HG03159 (cell line): ENCODE measurements around the gene FCRLA.
"Not testable (repeated sequence)": the region's sequence is repeated elsewhere in the genome, so short reads cannot be mapped to it uniquely, and the experiment has no call there.

Experiments used
- ATAC-seq: cut with Tn5 transposase; IDR thresholded peaks from one replicate; pipeline ENCODE4 v1.9.1; 2021; ENCODE audit warnings: mild to moderate bottlenecking, moderate library complexity; ENCODE audit not compliant: unreplicated experiment

The FCRLA gene, protein sequence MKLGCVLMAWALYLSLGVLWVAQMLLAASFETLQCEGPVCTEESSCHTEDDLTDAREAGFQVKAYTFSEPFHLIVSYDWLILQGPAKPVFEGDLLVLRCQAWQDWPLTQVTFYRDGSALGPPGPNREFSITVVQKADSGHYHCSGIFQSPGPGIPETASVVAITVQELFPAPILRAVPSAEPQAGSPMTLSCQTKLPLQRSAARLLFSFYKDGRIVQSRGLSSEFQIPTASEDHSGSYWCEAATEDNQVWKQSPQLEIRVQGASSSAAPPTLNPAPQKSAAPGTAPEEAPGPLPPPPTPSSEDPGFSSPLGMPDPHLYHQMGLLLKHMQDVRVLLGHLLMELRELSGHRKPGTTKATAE

GRCh38 chr1:161706482-161707347, at the start of gene FCRLA:
TSS of gene FCRLA (plus strand) at chr1:161707229. CDS start at chr1:161707265, 36 bp downstream.
- ATAC-seq: peak; percentile 66

DNA sequence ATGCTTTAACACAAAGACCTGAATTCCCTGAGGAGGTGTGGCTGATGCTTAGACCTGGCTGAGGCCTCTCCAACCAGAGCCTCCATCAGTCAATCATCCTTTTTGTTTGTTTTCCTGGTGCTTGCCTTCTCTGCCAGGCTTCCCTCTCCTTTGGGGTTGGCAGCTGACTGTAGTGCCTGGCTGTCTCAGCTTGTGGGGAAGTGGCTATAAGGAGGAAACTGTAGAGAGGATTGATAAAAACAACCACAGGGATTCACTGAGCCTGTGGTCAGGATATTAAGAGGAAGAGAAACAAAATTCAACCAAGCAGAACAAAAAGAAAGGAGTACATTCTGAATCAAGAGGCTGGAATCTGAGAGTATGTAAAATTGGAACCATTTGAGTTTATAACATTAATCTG, 48.5 kb upstream of the FCRLA start:
- ATAC-seq: not testable (repeated sequence)

GRCh38 chr1:161661660-161662311, 45.2 kb upstream of the FCRLA start:
- ATAC-seq: not testable (repeated sequence)

GRCh38 chr1:161662684-161663339, 44.2 kb upstream of the FCRLA start, which contains the start of gene FCGR2B:
TSS of gene FCGR2B (plus strand) at chr1:161663143. CDS start at chr1:161663242, 99 bp downstream.
- peak; percentile 57 for ATAC-seq

DNA sequence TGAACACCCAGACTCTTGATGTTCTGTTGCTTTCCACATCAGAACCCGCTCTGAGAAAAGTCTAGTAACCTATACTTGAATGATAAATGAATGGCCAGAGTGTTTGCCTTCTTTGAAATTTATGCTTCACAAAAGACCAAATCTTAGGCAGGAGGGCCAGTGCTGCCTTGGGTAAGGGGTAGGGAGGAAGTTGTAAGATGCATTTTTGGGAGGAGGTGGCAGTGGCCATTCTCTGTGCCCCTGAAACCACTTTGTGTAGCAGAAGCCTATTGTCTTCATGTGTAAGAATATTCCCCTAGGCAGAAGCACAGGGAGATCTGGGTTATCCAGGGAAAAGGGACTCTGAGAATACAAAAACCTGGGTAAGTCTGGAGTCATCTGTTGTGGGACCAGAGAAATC, 43.5 kb upstream of the FCRLA start:
- peak; percentile 18 for ATAC-seq

DNA sequence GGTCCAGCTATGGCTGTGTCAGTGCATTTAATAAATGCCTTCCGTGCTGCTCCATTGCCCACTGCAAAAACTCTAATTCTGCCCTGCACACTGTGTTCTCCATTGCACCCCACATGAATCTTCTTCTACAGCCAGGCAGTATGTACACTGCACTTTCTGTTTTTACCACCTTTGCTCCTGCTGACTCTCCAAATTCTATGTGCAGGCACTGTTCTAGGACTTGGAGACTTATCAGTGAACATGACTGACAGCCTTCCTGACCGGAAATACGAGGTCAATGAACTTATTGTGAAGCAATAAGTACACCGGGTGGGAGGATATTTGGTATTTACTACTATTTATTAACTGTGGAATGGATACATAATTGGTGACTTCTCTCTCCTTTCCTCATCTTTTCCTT, 42.3 kb upstream of the FCRLA start:
- not testable (repeated sequence) for ATAC-seq

DNA sequence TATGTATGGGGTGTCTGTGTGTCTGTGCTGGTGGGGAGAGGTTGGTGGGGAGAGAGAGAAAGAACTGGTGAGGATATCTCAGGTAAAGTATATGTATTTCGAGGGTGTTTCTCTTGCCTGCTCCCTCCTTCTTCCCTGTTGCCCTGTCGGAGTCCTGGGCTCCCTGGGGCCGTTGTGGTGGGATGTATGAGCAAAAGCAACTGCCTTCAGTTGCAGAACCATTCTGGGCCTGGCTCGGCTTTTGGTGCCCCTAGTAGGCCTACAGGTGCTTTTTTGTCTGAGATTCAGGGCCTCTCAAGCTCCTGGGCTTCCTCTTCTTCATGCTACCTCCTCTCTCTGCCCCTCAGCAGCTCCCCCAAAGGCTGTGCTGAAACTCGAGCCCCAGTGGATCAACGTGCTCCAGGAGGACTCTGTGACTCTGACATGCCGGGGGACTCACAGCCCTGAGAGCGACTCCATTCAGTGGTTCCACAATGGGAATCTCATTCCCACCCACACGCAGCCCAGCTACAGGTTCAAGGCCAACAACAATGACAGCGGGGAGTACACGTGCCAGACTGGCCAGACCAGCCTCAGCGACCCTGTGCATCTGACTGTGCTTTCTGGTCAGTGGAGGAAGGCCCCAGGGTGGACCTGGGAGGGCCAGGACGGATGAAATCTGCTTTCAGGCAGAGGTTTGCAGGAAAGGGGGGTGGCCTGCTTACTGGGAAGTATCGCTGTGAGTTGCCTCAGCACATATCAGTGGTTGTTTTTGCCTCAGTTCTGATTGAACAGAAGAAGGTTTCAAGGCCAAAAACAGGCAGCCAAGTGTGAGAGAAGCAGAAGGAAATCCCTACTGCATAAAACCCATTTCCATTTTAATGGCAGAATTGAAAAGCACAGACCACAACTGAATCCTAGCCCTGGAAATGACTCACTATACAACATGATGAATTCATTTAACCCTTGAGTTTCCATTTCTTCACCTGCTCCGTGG, 35.7 kb upstream of the FCRLA start:
- not testable (repeated sequence) for ATAC-seq

GRCh38 chr1:161673437-161673836, 33.6 kb upstream of the FCRLA start:
- ATAC-seq: not testable (repeated sequence)

DNA sequence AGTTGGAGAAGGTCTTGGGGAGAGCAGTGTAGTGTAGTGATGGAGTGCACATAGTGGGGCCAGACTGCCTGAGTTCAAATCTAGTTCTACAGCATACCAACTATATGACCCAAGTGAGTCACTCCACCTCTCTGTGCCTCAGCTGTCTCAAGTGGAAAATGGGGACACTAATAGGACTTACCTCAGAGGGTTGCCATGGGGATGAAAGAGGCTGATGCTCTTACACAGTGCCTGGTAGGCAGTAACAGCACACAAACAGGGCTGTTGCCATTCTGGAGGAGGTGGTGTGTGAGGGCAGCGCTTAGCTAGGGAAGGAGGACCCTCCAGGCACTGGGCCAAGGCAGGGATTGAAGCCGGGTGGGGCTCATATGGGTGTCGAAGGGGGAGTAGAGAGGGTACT, 32.6 kb upstream of the FCRLA start:
- not testable (repeated sequence) for ATAC-seq

GRCh38 chr1:161674908-161675307, 32.1 kb upstream of the FCRLA start:
- ATAC-seq: not testable (repeated sequence)

DNA sequence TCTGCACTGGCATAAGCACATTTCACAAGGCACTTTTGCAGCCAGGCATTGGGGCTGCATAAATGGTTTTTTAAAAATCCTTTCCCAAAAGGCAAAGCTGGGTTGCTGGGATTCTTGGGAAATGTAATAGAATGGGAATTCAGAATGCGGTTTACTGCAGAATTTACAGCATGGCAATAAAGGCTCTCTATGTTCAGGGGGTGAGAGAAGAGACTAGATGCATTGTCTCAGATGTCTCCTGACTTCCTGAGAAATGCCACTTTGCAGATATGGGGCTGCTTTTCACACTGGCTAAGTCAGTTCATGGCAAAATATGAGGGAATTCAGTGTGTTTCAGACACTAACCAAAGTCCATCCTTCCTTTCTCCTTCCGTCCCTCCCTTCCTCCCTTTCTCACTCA, 30.6 kb upstream of the FCRLA start:
- no peak for ATAC-seq

GRCh38 chr1:161676958-161677689, 29.9 kb upstream of the FCRLA start:
- no peak for ATAC-seq

GRCh38 chr1:161678500-161678899, 28.5 kb upstream of the FCRLA start:
- ATAC-seq: no peak

DNA sequence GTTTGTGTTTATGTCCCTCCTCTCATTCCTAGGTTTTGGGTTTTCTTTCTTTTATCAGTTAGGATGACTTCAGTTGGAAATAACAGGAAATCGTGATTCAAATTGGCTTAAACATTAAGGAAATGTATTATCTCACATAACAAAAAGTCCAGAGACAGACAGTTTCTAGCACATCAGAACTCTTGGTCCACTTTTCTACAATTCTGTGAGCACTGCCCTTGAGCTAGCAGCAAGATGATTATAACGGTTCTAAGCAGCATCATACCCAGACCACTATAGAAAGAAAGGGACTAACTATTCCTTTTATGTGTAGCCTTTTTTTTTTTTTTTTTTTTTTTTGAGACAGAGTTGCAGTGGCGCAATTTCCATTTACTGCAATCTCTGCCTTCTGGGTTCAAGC, 25.1 kb upstream of the FCRLA start:
- ATAC-seq: no peak

DNA sequence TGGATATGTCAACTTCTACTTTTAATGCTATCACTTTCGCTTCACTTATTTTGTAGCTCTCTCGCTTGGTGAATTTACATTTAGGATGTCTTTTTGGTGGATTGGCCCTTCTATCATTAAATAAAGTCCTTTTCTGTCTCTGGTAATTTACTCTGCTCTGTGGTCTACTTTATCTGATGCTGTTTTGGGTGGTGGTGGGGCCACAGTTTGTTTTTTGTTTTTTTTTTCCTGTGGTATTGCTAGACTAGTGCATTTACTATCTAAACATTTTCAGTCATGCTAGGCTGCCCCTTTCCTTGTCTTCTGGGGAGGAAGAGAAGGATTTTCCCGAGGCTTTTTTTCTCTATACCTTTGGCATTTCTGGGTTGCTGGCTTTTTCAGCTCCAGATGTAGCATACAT, 18.1 kb upstream of the FCRLA start:
- no peak for ATAC-seq

DNA sequence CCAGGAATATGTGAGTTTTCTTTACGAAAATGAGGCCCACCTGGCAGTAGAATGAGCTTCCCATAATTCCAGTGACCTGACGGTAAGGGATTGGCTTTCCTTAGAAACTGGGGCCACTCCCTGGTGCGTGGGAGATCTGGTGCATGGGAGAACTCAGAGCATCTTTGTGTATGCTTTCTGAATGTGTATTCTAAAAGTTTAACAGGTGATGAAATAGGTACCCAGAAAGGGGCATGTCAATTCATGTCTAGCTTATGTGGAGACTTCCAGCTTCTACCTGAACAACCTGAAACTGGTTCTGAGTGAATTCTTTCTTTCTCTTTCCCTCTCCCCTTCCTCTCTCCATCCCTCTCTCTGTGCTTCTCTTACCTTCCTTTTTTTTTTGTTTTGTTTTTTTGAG, 15.2 kb upstream of the FCRLA start:
- ATAC-seq: no peak

DNA sequence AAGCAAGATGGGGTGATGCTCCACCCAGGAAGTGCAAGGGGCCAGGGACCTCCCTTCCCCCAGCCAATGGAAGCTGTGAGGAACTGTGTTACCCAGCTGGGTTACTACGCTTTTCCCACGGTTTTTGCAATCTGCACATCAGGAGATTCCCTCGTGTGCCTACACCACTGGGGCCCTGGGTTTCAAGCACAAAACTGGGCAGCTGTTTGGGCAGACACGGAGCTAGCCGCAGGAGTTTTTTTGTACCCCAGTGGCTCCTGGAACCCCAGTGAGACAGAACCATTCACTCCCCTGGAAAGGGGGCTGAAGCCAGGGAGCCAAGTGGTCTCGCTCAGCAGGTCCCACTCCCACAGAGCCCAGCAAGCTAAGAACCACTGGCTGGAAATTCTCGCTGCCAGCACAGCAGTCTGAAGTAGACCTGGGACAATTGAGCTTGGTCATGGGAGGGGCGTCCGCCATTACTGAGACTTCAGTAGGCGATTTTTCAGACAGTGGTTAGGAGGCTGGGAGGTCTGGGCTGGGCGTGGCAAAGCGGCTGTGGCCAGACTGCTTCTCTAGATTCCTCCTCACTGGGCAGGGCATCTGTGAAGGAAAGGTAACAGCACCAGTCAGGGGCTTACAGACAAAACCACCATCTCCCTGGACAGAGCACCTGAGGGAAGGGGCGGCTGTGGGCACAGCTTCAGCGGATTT, 13.9 kb upstream of the FCRLA start:
- ATAC-seq: not testable (repeated sequence)

DNA sequence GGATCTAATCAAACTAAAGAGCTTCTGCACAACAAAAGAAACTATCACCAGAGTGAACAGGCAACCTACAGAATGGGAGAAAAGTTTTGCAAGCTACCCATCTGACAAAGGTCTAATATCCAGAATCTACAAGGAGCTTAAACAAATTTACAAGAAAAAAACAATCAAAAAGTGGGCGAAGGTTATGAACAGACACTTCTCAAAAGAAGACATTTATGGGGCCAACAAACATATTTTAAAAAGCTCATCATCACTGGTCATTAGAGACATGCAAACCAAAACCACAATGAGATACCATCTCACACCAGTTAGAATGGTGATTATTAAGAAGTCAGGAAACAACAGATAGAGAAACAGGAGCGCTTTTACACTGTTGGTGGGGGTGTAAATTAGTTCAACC, 8.7 kb upstream of the FCRLA start:
- ATAC-seq: not testable (repeated sequence)
